ES-I3 (cell line): ENCODE results near the gene SYNCRIP.

Experiments
- H3K36me3 ChIP-seq: 2 replicates; pipeline ENCODE4 v1.6.1; 2013; ENCODE audit warnings: mild to moderate bottlenecking, low read length, control low read depth, moderate library complexity; ENCODE audit not compliant: insufficient read depth
- H3K4me1 ChIP-seq: 2 replicates; pipeline ENCODE4 v1.6.1; 2013; ENCODE audit warnings: mild to moderate bottlenecking, control low read depth, low read length; ENCODE audit not compliant: insufficient read depth
- H3K9ac ChIP-seq: 2 replicates; pipeline ENCODE4 v1.6.1; 2013; ENCODE audit warnings: low read depth, mild to moderate bottlenecking, low read length, moderate library complexity
- H3K9me3 ChIP-seq: 2 replicates; pipeline ENCODE4 v1.6.1; 2013; ENCODE audit warnings: mild to moderate bottlenecking, low read length, moderate library complexity; ENCODE audit not compliant: control insufficient read depth, insufficient read depth

Gene SYNCRIP

GRCh38 chr6:85675030-85675819, 32.5 kb upstream of the SYNCRIP start:
- Histone ChIP-seq H3K36me3 (peaks cover 22% of the 10 kb centered on the region), H3K4me1 (peaks cover 5% of the 10 kb centered on the region; the same call in 1 of the 2 replicates), H3K9me3 (no peaks in the 10 kb centered on the region), H3K9ac (peak overlapping the region; percentile 92)

- no peak overlapping the region for H3K9ac ChIP-seq
- H3K4me1 ChIP-seq: peaks cover 6% of the 10 kb centered on the region; the same call in 1 of the 2 replicates
These were observed 31.9 kb upstream of the SYNCRIP start for GRCh38 chr6:85674604-85675003.

GRCh38 chr6:85673198-85674139, 30.8 kb upstream of the SYNCRIP start:
- no peaks in the 10 kb centered on the region for H3K9me3 ChIP-seq
- peaks cover 10% of the 10 kb centered on the region; the same call in 1 of the 2 replicates for H3K4me1 ChIP-seq
- H3K9ac ChIP-seq: no peak overlapping the region; the same call in 1 of the 2 replicates
- H3K36me3 ChIP-seq: peaks cover 22% of the 10 kb centered on the region

More at GRCh38 chr6:85674604-85675003, 31.9 kb upstream of the SYNCRIP start:
- H3K36me3 ChIP-seq: peaks cover 22% of the 10 kb centered on the region
- H3K9me3 ChIP-seq: no peaks in the 10 kb centered on the region

GRCh38 chr6:85672623-85673022, 29.9 kb upstream of the SYNCRIP start:
- H3K4me1 ChIP-seq: peaks cover 10% of the 10 kb centered on the region; the same call in 1 of the 2 replicates
- no peak overlapping the region for H3K9ac ChIP-seq
- peaks cover 18% of the 10 kb centered on the region for H3K36me3 ChIP-seq
- no peaks in the 10 kb centered on the region for H3K9me3 ChIP-seq

- Histone ChIP-seq H3K9ac (no peak overlapping the region), H3K4me1 (peaks cover 10% of the 10 kb centered on the region; the same call in 1 of the 2 replicates), H3K9me3 (no peaks in the 10 kb centered on the region), H3K36me3 (peaks cover 18% of the 10 kb centered on the region)
These were observed 29.4 kb upstream of the SYNCRIP start for GRCh38 chr6:85672050-85672449.

GRCh38 chr6:85670573-85670972, 27.9 kb upstream of the SYNCRIP start:
- Histone ChIP-seq H3K36me3 (peaks cover 8% of the 10 kb centered on the region), H3K4me1 (peaks cover 10% of the 10 kb centered on the region; the same call in 1 of the 2 replicates), H3K9me3 (no peaks in the 10 kb centered on the region), H3K9ac (no peak overlapping the region)

GRCh38 chr6:85669735-85670194, 27.1 kb upstream of the SYNCRIP start:
- Histone ChIP-seq H3K9me3 (no peaks in the 10 kb centered on the region), H3K36me3 (peaks cover 2% of the 10 kb centered on the region; the same call in 1 of the 2 replicates), H3K9ac (no peak overlapping the region), H3K4me1 (peaks cover 10% of the 10 kb centered on the region; the same call in 1 of the 2 replicates)

- Histone ChIP-seq H3K9me3 (no peaks in the 10 kb centered on the region), H3K36me3 (no peaks in the 10 kb centered on the region), H3K9ac (no peak overlapping the region), H3K4me1 (no peaks in the 10 kb centered on the region)
These were observed 19.6 kb upstream of the SYNCRIP start for GRCh38 chr6:85662251-85662650.

- Histone ChIP-seq H3K4me1 (no peaks in the 10 kb centered on the region), H3K9ac (no peak overlapping the region), H3K9me3 (no peaks in the 10 kb centered on the region), H3K36me3 (no peaks in the 10 kb centered on the region)
These were observed 17.5 kb upstream of the SYNCRIP start for GRCh38 chr6:85660181-85660611.

GRCh38 chr6:85650606-85651005, 7.9 kb upstream of the SYNCRIP start:
- Histone ChIP-seq H3K9ac (no peak overlapping the region), H3K9me3 (no peaks in the 10 kb centered on the region), H3K4me1 (no peaks in the 10 kb centered on the region), H3K36me3 (no peaks in the 10 kb centered on the region)

GRCh38 chr6:85644279-85644762, 1.6 kb upstream of the SYNCRIP start:
- Histone ChIP-seq H3K4me1 (peaks cover 18% of the 10 kb centered on the region), H3K9ac (peak overlapping the region; percentile 91), H3K9me3 (no peaks in the 10 kb centered on the region), H3K36me3 (peaks cover 4% of the 10 kb centered on the region)

- peaks cover 20% of the 10 kb centered on the region for H3K4me1 ChIP-seq
- H3K36me3 ChIP-seq: peaks cover 8% of the 10 kb centered on the region
- peak overlapping the region; percentile 91 for H3K9ac ChIP-seq
- H3K9me3 ChIP-seq: no peaks in the 10 kb centered on the region
These were observed 1.0 kb upstream of the SYNCRIP start for GRCh38 chr6:85643537-85644278.

GRCh38 chr6:85641897-85642773, 551 bp downstream of the SYNCRIP start:
- Histone ChIP-seq H3K9ac (peak overlapping the region; percentile 96), H3K9me3 (no peaks in the 10 kb centered on the region), H3K36me3 (peaks cover 17% of the 10 kb centered on the region), H3K4me1 (peaks cover 20% of the 10 kb centered on the region)
